GM18873 (cell line): ENCODE data around the gene EPYC.

Experiments used
- ATAC-seq: cut with Tn5 transposase; IDR thresholded peaks from one replicate; pipeline ENCODE4 v1.9.1; 2021; ENCODE audit warnings: mild to moderate bottlenecking, moderate library complexity, moderate number of reproducible peaks; ENCODE audit not compliant: unreplicated experiment, low FRiP score

EPYC gene, protein sequence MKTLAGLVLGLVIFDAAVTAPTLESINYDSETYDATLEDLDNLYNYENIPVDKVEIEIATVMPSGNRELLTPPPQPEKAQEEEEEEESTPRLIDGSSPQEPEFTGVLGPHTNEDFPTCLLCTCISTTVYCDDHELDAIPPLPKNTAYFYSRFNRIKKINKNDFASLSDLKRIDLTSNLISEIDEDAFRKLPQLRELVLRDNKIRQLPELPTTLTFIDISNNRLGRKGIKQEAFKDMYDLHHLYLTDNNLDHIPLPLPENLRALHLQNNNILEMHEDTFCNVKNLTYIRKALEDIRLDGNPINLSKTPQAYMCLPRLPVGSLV

DNA sequence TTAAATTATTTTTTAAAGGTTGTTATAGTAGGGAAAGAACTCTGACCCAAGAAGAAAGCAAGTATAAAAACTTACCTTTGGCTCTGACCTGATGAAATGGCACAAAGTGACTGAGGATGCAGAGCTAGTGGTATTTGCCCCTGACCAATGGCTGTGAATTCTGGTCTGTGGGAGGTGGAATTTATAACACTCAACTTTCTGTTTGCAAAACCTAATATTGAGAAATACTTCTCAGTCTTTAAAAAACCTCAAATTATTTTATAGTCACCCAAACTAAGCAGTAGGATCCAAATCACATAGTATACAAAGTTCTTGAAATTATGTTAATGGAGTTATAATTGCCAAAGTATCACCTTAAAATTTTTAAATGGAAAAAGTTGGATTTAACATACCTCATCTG lies at the start of gene EPYC:
TSS of gene EPYC (minus strand) at position 101 of the 400 bp plus-strand sequence. CDS start 2,407 bp downstream, outside the sequence.
- no peak for ATAC-seq

DNA sequence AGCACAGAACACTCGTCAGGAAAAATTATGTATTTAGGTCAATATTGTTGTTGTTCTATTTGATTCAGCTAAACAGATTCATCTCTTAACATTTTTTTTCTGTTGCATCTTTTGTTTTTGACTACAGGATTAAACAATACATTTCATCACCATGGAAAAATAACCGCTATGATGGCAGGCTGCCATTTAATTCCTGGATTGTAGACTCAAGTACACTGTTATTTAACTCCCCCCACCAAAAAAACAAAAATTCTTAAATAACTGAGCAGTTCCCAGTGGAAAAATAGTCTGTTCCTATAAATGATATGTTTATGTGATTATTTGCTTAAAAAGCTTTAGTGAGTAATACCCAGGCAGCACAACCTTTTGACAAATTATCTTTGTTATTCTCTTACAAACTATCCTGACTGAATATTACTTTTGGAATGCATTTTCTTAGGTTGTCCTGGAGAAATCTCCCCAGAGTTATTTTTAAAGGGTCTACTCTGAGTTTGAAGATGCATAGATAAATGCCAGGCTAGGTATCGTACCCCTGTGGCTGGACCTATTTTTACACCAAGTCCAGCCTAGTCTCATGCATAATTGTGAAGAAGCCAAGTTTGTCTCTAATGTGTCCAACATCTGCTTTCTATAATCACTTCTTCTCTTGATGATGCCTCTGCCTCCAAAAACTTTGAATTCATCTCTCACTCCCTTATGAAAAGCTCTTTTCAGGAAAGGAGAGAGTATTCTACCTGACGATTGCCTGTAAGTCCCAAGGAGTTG lies 49.4 kb upstream of the EPYC start:
- no peak for ATAC-seq

DNA sequence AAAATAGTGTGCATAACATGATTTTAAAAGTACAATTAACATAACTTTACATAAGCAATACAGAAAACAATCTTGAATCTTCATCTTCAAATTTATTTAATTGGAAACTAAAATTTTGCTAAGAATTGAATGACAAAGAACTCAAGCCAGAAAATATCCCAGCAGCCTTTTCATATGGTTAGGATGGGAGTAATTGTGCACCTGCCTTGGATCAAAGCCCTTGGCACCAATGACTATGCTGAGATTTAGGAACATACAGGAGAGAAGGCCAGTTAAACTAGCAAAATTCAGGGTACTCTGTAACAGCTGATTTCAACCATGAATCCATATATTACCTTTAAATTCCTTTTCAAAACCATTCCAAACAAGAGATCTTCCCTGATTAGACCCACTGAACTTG lies 47.3 kb upstream of the EPYC start:
- no peak for ATAC-seq

DNA sequence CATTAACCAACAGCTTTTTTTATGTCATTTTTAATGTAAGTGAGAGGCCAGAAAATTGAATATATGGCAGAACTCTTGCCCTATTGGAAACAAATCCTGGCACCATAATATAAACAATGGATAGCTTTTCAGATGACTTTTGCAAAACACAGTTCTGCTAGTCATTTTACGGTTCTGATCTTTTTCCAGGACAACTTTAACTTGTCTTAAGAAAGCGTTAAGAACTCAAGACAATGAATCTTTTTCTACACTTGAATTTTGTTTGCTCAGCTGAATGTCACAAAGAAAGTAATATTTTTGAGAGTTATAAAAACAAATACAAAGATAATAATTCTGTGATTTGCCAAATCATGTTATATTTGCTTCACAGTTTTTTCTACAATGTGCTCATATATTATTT lies 39.8 kb upstream of the EPYC start:
- ATAC-seq: no peak

DNA sequence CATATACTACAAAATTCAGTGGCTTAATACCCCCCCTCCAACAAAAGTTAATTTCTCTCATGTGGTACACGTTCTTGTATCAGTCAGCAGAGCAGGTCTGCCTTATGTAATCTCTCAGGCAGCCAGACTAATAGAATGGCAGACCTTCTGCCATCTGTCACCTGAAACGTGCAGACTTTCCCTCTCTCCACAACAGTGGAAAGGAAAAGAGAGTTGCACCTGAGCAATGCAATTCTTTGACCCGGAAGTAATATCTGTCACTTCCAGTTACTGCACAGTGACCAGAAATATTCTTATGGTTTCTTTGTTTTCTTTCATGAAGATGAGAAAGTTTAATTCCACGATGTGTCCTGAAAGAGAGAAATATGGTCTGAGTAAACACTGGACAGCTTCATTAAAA lies 38.6 kb upstream of the EPYC start:
- no peak for ATAC-seq

DNA sequence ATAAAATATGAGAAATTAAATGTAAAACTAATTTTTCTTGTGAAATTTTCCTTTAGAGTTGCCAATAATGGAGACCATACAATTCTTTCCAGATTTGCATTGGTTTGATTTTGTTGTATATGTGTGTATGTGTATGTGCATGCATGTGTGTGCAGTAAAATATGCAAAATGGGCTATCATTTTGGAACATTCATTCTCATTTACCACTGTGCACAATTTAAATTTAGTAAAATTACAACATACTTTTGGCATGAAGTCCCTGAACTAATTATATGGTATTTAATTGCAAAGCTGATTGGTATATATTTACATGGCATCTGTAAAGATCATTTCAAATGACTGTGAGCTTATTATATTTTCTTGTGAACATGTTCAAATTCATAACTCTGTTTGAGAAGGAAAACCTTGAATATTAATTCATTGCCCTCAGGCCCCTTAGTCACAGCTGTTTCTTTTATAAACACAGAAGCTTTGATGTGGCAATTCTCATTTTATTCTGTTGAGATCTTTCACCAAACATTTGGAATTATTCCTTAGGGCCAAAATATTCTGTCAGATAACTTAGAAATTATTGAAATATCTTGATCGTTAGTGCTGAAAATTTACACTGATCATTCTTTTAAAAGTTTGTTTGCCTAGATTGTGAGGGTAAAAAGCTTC lies 35.5 kb upstream of the EPYC start:
- no peak for ATAC-seq

DNA sequence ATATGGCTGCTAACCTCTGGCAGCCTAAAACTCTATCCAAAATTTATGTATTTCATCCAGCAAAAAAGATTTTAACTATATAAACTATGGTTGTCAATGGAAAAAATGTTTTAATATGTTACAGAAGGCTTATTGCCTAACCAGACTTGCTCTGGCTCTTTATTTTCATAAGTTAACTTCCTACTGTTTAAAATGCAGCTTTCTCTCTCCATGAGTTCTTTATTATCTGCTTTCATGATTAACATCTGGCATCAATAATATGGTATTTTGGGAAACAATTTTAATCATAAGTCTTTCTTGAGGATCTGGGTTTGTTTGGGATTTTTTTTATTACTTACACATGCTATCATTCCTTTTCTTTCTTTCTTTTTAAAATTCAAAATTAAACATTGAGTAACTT lies 32.5 kb upstream of the EPYC start:
- ATAC-seq: no peak

DNA sequence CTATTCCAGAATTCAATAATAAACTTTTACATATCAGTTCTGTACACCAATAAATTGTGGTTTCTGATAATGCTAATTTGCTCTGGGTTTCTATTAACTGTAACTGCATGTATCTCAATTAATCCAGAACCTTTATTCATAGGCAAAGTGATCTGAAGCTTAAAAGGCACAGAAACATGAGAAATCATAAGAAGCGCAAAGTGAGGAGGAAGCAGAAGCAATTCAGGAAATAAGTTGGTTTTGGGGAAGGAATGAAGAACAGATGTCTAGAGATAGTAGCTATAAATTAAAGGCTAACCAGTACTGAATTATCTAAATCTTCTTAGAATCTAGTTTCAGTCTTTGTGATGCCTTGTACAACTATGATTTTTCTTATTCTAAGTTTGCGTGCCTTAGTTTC lies 28.5 kb upstream of the EPYC start:
- ATAC-seq: no peak

DNA sequence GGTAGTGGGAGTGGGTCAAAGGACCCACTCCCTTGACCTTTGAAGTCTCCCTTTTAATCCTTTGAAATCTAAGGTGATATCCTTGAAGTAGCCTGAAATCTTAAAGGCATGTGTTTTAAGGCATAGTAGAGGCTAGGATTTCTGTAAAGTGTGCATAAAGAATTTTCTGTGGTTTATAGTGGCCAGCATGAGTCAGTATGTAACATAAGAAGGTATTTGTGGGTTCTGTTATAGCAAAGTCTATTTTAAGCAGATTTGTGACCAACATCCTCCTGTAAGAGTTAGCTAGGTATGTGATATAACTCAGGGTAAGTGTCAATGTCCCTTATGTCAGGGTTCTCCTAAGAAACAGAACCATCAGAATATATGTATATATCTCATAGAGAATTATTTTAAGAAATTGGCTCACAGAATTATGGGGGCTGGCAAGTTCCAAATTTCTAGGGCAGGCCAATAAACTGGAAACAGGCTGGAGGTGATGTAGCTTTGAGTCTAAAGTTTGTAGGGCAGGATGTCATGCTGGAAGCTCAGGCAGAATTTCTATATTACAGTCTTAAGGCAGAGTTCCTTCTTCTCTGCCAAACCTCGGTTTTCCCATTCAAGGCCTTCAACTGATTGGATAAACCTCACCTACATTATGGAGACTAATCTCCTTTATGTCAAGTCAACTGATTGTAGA lies 18.7 kb upstream of the EPYC start:
- ATAC-seq: no peak

DNA sequence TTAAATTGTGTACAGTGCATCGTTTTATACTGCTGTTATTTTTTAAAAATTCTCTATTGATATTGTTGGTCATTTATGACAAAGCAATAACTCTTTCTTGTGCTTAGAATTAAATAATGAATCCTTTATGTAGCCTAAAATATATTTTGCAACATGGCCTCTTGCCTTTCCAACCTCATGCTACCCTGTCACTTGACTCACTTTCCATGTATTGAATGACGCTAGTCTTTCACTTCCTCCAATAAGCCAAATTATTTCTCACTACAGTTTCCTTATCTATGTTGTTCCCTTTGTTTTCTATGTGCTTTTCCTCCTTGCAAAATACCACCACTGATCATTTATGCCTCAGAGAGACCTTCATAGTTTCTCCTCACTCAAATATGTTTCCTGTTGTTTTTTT lies 16.3 kb upstream of the EPYC start:
- ATAC-seq: no peak

DNA sequence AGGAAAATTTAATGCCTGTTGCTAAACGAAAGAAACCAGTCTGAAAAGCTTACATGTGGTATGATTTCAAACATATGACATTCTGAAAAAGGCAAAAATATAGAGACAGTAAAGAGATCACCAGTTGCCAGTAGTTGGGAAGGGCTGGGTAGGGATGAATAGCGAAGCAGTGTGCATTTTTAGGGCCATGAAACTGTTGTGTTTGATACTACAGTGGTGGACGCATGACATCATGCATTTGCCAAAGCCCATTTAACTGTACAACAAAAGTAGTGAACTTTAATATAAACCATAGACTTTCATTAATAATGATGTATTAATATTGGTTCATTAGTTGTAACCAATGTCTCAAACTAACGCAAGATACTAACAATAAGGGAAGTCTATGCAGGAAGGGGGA lies 14.7 kb upstream of the EPYC start:
- ATAC-seq: no peak

DNA sequence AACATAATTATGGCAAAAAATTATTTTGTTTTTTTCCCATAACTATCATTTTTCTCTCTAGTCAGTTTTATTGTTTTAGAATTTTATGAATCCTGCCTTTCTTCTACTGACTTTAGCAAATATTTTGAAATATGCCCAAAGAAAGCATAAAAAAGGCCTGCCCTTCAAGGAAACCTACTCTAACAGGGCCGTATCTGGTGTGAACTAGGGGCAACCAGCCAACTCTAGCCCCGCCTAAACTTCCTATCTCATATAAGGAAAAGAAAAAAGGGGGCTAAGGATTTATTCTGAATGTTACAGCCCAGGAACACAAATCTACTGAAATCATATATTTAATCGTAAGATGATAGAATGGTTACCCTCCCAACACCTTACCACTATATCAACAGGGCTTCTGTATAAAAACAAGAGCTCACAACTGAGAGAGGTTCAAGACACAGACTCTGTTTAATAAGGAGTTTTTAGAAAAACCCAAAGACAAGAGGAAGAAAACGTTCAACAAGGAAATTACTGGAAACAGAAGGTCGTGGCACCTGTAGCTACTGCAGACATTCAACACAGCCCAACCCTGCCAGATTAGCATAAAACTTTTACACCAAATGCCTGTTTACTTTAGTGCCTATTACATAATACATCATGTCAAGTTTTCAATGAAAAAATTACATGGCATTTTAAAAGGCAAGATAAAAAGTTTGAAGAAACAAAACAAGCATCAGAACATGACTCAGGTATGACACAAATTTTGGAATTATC lies 12.9 kb upstream of the EPYC start:
- no peak for ATAC-seq

DNA sequence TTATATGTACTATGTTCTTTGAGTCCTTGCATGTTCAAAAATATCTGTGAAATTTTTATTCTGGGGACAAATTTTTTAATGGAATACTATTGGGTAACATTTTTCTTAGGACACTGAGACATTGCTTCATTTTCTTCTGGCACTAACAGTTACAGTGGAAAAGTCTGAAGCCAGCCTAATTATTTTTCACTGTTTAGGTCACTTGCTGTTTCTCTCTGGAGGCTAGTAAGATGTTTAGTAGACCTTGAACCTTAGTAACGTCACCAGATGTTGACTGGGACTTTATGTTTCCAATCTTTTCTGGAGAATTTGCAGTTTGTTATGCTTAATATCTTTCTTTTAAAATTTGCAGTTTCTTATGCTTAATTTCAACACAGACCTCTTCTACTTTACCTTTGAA lies 12.3 kb upstream of the EPYC start:
- ATAC-seq: no peak

DNA sequence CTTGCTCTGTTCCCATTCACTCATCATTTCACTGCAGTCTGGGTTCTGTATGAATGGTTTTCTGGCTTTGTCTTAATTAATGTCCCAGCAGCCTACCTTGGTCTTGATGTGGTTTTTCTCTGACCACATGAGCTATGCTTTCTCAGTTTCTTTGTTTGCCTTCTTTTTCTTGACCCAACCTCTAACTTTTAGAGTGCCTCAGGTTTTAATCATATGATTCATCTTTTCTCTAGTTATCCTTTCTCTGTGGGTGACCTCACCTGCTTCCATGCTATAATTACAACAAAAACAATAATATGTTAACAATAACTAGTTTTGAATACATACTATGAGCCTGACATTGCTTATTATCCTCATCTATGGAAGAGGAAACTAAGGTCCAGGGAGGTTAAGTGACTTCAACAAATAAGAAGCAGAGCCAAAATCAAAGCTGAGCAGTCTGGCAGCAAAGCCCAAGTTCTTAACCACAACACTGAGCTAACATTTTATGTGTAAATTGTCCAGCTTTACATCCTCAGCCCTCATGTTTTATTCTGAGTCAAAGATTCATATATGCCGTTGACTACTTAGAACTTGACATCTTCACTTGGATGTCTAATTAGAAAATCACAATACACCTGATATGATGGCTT lies 4.7 kb upstream of the EPYC start:
- ATAC-seq: peak; percentile 92

DNA sequence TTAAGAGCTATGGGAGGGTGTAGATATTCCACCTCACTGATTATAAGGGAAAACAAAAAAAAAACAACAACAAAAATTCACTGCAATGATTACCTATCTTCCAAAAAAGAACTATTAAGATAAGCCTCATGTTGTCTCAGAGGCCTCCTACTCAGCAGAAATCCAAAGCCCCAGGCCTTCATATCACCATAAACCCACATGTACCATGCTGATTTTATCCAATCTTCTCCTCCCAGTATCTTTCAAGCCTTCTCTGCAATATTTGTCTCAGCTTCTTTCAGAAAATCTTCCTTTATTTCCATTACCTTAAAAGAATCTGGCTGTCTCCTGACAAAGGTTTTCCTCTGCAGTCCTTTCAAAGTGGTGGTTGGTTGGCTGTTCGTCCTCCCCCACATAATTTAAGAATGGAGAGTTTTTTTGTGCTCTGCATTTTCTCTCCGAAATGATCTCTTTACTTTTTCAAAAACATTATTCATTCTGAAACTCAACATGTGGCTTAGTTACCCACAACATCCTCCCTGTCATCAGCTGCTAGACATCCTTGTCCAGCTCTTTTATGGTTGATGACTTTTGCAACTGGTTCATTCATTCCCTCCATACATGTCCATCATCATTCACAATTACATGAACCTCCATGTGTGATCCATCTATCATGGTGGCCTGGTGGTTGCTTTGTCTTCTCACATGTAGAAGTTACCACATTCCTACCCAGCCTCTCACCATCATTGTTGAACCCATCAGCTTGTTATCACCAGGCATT lies 2.9 kb upstream of the EPYC start:
- ATAC-seq: peak; percentile 67

DNA sequence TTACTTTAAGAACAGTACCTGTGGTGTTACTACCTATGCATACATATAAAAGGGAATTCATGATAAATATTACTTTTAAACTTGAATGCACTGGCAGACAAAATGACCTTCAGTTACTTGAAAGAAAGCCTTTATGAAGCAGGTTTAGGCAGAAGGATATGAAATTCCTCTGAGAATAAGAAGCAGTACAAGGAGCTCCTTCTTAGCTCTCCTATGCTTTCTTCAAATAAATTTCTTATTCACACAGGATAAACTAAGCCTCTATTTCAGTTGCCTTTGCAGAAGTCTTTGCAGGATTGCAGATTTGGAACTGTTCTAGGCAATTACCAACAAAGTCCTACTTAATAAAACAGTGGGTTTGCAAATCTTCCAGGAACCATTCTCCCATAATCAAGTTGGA lies 1.0 kb downstream of the EPYC start:
- ATAC-seq: no peak

DNA sequence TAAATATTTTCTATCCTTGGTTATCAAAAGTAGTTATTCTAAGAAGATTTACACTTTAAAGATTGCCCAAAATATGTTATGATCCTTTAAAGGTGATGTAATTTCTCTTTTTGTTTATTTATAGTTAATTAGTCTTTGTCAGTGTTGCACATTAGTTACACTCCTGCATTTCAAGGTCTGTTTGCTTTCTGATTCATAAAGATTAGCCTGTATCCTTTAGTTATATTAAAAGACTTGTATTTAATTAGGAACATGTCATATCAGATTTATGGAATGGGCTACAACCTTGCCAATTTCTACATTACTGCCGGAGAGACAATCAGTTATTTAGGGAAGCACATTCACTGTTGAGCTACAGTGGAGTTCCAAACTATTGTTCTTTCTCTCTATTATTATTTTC lies 3.5 kb downstream of the EPYC start:
- no peak for ATAC-seq

DNA sequence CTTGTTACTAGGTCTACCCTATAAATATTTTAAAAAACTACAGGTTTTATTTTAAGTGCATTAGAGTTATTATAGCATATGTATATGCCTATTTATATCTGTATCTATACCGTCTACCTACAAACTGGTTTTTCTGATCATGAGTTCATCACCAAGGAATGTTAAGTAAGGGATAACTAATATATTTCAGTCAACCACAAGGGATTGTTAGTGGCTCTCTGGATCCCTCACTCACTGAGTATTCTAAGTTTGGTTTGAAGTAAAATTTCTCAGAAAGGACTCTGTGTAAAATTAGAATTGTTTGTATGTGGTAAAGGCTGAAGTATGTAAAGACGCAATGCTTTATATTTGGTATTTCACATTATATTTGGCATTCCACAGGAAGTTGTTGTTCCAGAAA lies 4.8 kb downstream of the EPYC start:
- ATAC-seq: no peak

DNA sequence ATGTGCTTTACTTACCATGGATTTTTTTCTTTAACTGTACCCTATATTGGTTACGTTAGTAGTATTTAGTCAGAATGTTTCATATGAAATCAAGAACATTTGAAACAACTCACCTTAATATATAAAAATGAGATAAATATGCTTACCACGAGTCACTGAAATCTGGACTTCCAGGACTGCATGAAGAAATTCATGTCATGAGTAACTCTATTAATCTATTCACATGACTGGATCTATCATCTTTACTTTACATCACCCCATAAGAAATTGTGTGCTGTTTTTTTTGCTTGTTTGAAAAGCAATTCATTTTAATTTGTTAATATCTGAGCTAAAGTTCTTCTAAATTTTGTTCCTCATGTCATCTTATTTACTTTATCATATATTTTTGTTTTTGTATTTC lies 5.2 kb downstream of the EPYC start:
- no peak for ATAC-seq
